ENCODE measurements around the gene ODAD3. TPM values are rescaled to one million over a fixed set of nuclear protein-coding genes. Genes with fewer than 3 reads are reported as not detected.
"Not testable (repeated sequence)": the region's sequence is repeated elsewhere in the genome, so short reads cannot be mapped to it uniquely, and the experiment has no call there.

ODAD3 gene
- total and polyA plus RNA-seq, 12 donors = 0.17 to 2.2 (median 0.37) TPM; not detected in 1

GRCh38 chr19:11437955-11438354 lies 3.0 kb upstream of the ODAD3 start:
- H3K36me3 ChIP-seq = peaks cover 0 to 67% (median 48%) of the 10 kb centered on the region in 9 donors
- H3K27ac ChIP-seq = no peak overlapping the region
- DNase-seq (no peak), ATAC-seq (no peak)
- no peak for TF ChIP-seq CTCF (IDR thresholded peaks at IDR 0.05)
- H3K4me1 ChIP-seq = peaks cover 8 to 23% (median 20%) of the 10 kb centered on the region in 9 donors
- H3K27me3 ChIP-seq = no peaks in the 10 kb centered on the region
- no peaks in the 10 kb centered on the region for H3K9me3 ChIP-seq
- WGBS, 2 donors = 93 to 97% methylated on average over 9 of the region's 9 CpGs
- no peak overlapping the region for H3K4me3 ChIP-seq
- intact Hi-C loops (cut with DNase I) = loop anchor here in 7 of 10 donors (5.0 to 10.0 kb wide), 4 partner anchors 53 to 146 kb away; partner anchors contain the start of genes EPOR (in 6 of the 7) and TSPAN16 (in 1 of the 7)

- H3K4me1 ChIP-seq = peaks cover 8 to 23% (median 20%) of the 10 kb centered on the region in 9 donors
- DNase-seq = no peak
- H3K36me3 ChIP-seq = peaks cover 0 to 47% (median 29%) of the 10 kb centered on the region in 9 donors
- no peaks in the 10 kb centered on the region for H3K9me3 ChIP-seq
- ATAC-seq = no peak
- intact Hi-C loops (cut with DNase I) = loop anchor here in 8 of 10 donors (1.0 to 10.0 kb wide), 6 partner anchors 46 to 144 kb away; partner anchors contain the start of genes EPOR (in 6 of the 8), SWSAP1 (in 1 of the 8) and TSPAN16 (in 1 of the 8)
- TF ChIP-seq CTCF (IDR thresholded peaks at IDR 0.05) = no peak
- WGBS, 2 donors = 4% methylated on average over 21 of the region's 21 CpGs
- no peaks in the 10 kb centered on the region for H3K27me3 ChIP-seq
- H3K27ac ChIP-seq = peak overlapping the region in 9 of 10 donors; percentile 70 to 86 (median 78)
- H3K4me3 ChIP-seq = peak overlapping the region; percentile 50 to 87 (median 78)
Measured at GRCh38 chr19:11435833-11436313, 952 bp upstream of the ODAD3 start.

- intact Hi-C loops (cut with DNase I) = loop anchor here in 8 of 10 donors (1.0 to 10.0 kb wide), 6 partner anchors 48 to 142 kb away; partner anchors contain the start of genes EPOR (in 7 of the 8), SWSAP1 (in 1 of the 8) and TSPAN16 (in 1 of the 8)
- DNase-seq = no peak
- peak overlapping the region; percentile 4 to 87 (median 78) for H3K4me3 ChIP-seq
Measured at GRCh38 chr19:11434703-11435056, 241 bp downstream of the ODAD3 start.

GRCh38 chr19:11433526-11433925 lies 1.4 kb downstream of the ODAD3 start:
- not testable (repeated sequence) for H3K4me3 ChIP-seq, ATAC-seq, H3K9me3 ChIP-seq, H3K27ac ChIP-seq, DNase-seq, H3K27me3 ChIP-seq
- intact Hi-C loops (cut with DNase I) = loop anchor here in 3 of 10 donors (5.0 to 10.0 kb wide), 3 partner anchors 49 to 139 kb away; partner anchors contain the start of genes EPOR (in 2 of the 3) and TSPAN16 (in 1 of the 3)
- peaks cover 8 to 23% (median 20%) of the 10 kb centered on the region in 9 donors for H3K4me1 ChIP-seq
- WGBS, 2 donors = 97 to 100% methylated on average over 3 of the region's 3 CpGs
- H3K36me3 ChIP-seq = peaks cover 0 to 23% (median 10%) of the 10 kb centered on the region in 9 donors

More at GRCh38 chr19:11434703-11435056, 241 bp downstream of the ODAD3 start:
- Histone ChIP-seq H3K9me3 (no peaks in the 10 kb centered on the region), H3K27ac (peak overlapping the region; percentile 44 to 86 (median 80)), H3K36me3 (peaks cover 0 to 35% (median 17%) of the 10 kb centered on the region in 9 donors), H3K27me3 (no peaks in the 10 kb centered on the region), H3K4me1 (peaks cover 8 to 23% (median 20%) of the 10 kb centered on the region in 9 donors)
- peak in 3 of 8 donors; percentile 4 to 9 (median 5) for ATAC-seq
- no peak for TF ChIP-seq CTCF (IDR thresholded peaks at IDR 0.05)
- WGBS, 2 donors = 3 to 6% methylated on average over 9 of the region's 9 CpGs

- Histone ChIP-seq H3K27me3 (peaks cover 4 to 28% (median 25%) of the 10 kb centered on the region in 7 donors), H3K27ac (no peak overlapping the region), H3K9me3 (no peaks in the 10 kb centered on the region), H3K4me1 (peaks cover 5 to 20% (median 13%) of the 10 kb centered on the region in 9 donors), H3K4me3 (no peak overlapping the region), H3K36me3 (no peaks in the 10 kb centered on the region)
- ATAC-seq (no peak), DNase-seq (no peak)
- intact Hi-C loops (cut with DNase I) = no loop called here
- TF ChIP-seq CTCF (IDR thresholded peaks at IDR 0.05) = no peak
- 93 to 94% methylated on average over 19 of the region's 19 CpGs for WGBS, 2 donors
Measured at GRCh38 chr19:11426656-11427055, 8.3 kb downstream of the ODAD3 start.

Data from heart right ventricle (tissue), 16 donors.